Measurements from ENCODE around the gene BRD7. TPM values are rescaled to one million over a fixed set of nuclear protein-coding genes. Genes with fewer than 3 reads are reported as not detected.
A peak's percentile ranks its signal among the peaks of the same experiment; 100 is the strongest.

Gene BRD7
- total and polyA plus RNA-seq, 2 donors (not counting 1 experiment from before 2014, with no cell fraction given) = 29.8 to 64.5 TPM

DNA sequence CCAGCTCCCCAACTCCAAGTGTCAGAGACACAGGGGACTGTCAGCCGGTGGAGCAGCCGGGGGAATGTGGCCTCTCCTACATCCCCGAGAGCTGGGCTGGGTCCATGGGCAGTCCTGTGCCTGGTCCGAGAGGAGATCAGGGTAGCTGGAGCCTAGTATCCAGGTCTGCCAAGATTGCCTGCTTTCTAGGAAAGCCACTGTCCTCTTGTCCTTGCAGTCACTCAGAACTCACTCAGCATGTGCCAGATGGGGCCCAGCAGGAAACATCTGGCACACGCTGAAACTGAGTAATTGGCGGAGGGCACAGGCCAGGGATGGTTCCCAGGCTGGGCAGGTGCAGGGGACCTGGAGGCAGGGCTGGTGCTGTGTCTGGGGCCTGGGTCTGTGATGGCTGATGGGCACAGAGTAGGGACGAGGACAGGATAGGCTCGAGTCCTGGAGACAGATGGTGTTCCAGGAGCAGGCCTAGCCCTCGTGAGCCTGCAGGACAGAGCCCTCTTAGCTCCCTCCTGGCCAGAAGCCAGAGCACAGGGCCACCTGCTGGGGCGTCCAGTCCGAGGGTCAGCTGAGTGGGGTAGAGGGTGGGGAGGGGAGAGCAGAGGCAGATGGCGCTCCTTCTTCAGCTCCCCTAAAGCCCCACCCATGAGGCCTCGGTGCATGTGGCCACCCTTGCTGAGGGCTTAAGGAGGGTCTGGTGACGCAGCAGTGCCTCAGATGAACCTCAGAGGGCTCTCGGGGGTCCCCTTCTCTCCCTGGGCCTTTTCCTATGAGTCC, 71.3 kb downstream of the BRD7 start:
- Histone ChIP-seq H3K27me3 (replicated peaks in 1 of 4; ENCODE audit: control extremely low read depth in 1 of 4, control insufficient read depth in 3 of 4, insufficient read depth in 4 of 4, low read length in 3 of 4) (no peaks in the 10 kb centered on the region), H3K27ac (ENCODE audit: low read length in 2 of 2) (peak overlapping the region in 1 of 2 donors; percentile 48), H3K9ac (ENCODE audit: low read length) (no peak overlapping the region), H2AFZ (ENCODE audit: insufficient read depth, low read depth, low read length, poor library complexity, severe bottlenecking) (no peak overlapping the region), H3K4me2 (replicated peaks; ENCODE audit: low read depth, low read length, poor library complexity, severe bottlenecking) (no peak overlapping the region), H3K4me3 (ENCODE audit: control extremely low read depth in 1 of 5, extremely low read depth in 1 of 5, insufficient read depth in 1 of 5, low read depth in 2 of 5, low read length in 4 of 5) (no peak overlapping the region), H4K20me1 (ENCODE audit: control insufficient read depth, insufficient read depth, low read length, poor library complexity, severe bottlenecking) (peaks cover 46% of the 10 kb centered on the region), H3K4me1 (ENCODE audit: control insufficient read depth in 2 of 2, insufficient read depth in 2 of 2, low read length in 2 of 2) (no peaks in the 10 kb centered on the region), H3K79me2 (ENCODE audit: control insufficient read depth, insufficient read depth, low read length) (peaks cover 35% of the 10 kb centered on the region), H3K36me3 (replicated peaks in 1 of 2; ENCODE audit: control extremely low read depth in 1 of 2, control insufficient read depth in 1 of 2, extremely low read depth in 1 of 2, insufficient read depth in 2 of 2, low read length in 1 of 2) (peaks cover 3 to 90% of the 10 kb centered on the region in 2 experiments), H3K9me3 (ENCODE audit: control extremely low read depth in 1 of 3, control insufficient read depth in 2 of 3, insufficient read depth in 1 of 3, low read length in 2 of 3) (peaks cover 0 to 3% (median 0%) of the 10 kb centered on the region in 3 donors)
- POLR2A ChIA-PET = no interaction called here
- no peaks in the 10 kb centered on the region for H3K9me3 Mint-ChIP-seq (ENCODE audit: insufficient read depth)
- no peak for DNase-seq
- TF ChIP-seq, protein P1, sequence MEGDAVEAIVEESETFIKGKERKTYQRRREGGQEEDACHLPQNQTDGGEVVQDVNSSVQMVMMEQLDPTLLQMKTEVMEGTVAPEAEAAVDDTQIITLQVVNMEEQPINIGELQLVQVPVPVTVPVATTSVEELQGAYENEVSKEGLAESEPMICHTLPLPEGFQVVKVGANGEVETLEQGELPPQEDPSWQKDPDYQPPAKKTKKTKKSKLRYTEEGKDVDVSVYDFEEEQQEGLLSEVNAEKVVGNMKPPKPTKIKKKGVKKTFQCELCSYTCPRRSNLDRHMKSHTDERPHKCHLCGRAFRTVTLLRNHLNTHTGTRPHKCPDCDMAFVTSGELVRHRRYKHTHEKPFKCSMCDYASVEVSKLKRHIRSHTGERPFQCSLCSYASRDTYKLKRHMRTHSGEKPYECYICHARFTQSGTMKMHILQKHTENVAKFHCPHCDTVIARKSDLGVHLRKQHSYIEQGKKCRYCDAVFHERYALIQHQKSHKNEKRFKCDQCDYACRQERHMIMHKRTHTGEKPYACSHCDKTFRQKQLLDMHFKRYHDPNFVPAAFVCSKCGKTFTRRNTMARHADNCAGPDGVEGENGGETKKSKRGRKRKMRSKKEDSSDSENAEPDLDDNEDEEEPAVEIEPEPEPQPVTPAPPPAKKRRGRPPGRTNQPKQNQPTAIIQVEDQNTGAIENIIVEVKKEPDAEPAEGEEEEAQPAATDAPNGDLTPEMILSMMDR (IDR thresholded peaks at IDR 0.05) = no peak
- TF ChIP-seq EZH2 (IDR thresholded peaks at IDR 0.05; ENCODE audit: borderline replicate concordance, insufficient read depth, low read depth, low read length, poor library complexity, severe bottlenecking) = no peak
- H3K27me3 Mint-ChIP-seq = no peaks in the 10 kb centered on the region
- H3K27ac Mint-ChIP-seq = peak overlapping the region; percentile 54
- 61% methylated on average over 11 of the region's 15 CpGs for WGBS (ENCODE audit: insufficient coverage)
- CTCF ChIA-PET = interaction anchor here (0.6 to 1.9 kb wide), 3 partner anchors 16 to 57 kb away, joined by 3 to 5 read pairs (median 3); no protein-coding TSS in a partner anchor
- intact Hi-C loops (cut with micrococcal nuclease) = no loop called here
- no peak overlapping the region for H3K4me3 Mint-ChIP-seq
- peaks cover 8% of the 10 kb centered on the region for H3K4me1 Mint-ChIP-seq
- ATAC-seq (ENCODE audit: low read depth) = no peak

DNA sequence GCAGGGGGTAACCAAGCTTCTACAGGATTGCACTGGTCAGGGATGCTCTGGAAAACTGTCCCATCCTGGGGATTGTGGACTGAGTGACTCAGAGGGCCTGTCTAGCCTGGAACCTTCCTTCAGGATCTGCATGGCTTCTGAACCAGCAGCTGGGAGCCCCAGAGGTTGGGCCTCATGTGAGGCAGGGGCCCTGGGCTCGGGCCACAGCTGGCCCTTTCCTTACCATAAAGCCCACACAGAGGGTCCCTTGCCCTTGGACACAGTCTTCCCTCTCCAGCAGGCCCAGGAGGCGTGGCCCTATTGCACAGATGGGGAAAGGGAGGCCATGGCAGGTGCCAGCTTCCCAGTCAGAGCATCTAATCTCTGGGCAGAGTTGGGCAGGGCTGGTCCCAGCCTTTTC, 72.0 kb downstream of the BRD7 start:
- Histone ChIP-seq H2AFZ (ENCODE audit: insufficient read depth, low read depth, low read length, poor library complexity, severe bottlenecking) (no peak overlapping the region), H3K9me3 (ENCODE audit: control extremely low read depth in 1 of 3, control insufficient read depth in 2 of 3, insufficient read depth in 1 of 3, low read length in 2 of 3) (peaks cover 0 to 3% (median 0%) of the 10 kb centered on the region in 3 donors), H3K4me1 (ENCODE audit: control insufficient read depth in 2 of 2, insufficient read depth in 2 of 2, low read length in 2 of 2) (no peaks in the 10 kb centered on the region), H3K27ac (ENCODE audit: low read length in 2 of 2) (peak overlapping the region in 1 of 2 donors; percentile 48), H3K36me3 (replicated peaks in 1 of 2; ENCODE audit: control extremely low read depth in 1 of 2, control insufficient read depth in 1 of 2, extremely low read depth in 1 of 2, insufficient read depth in 2 of 2, low read length in 1 of 2) (peaks cover 3 to 92% of the 10 kb centered on the region in 2 experiments), H3K4me2 (replicated peaks; ENCODE audit: low read depth, low read length, poor library complexity, severe bottlenecking) (no peak overlapping the region), H4K20me1 (ENCODE audit: control insufficient read depth, insufficient read depth, low read length, poor library complexity, severe bottlenecking) (peaks cover 48% of the 10 kb centered on the region), H3K27me3 (replicated peaks in 1 of 4; ENCODE audit: control extremely low read depth in 1 of 4, control insufficient read depth in 3 of 4, insufficient read depth in 4 of 4, low read length in 3 of 4) (no peaks in the 10 kb centered on the region), H3K9ac (ENCODE audit: low read length) (no peak overlapping the region), H3K79me2 (ENCODE audit: control insufficient read depth, insufficient read depth, low read length) (peaks cover 42% of the 10 kb centered on the region), H3K4me3 (ENCODE audit: control extremely low read depth in 1 of 5, extremely low read depth in 1 of 5, insufficient read depth in 1 of 5, low read depth in 2 of 5, low read length in 4 of 5) (no peak overlapping the region)
- Mint-ChIP-seq H3K27me3 (no peaks in the 10 kb centered on the region), H3K9me3 (ENCODE audit: insufficient read depth) (no peaks in the 10 kb centered on the region), H3K4me3 (no peak overlapping the region), H3K27ac (peak overlapping the region; percentile 6), H3K4me1 (peaks cover 8% of the 10 kb centered on the region)
- WGBS (ENCODE audit: insufficient coverage) = 82% methylated on average over 2 of the region's 2 CpGs
- POLR2A ChIA-PET = no interaction called here
- ATAC-seq (ENCODE audit: low read depth) (no peak), DNase-seq (no peak)
- TF ChIP-seq, protein P1 (IDR thresholded peaks at IDR 0.05) = no peak
- TF ChIP-seq EZH2 (IDR thresholded peaks at IDR 0.05; ENCODE audit: borderline replicate concordance, insufficient read depth, low read depth, low read length, poor library complexity, severe bottlenecking) = no peak
- CTCF ChIA-PET = interaction anchor here (0.6 to 1.9 kb wide), 2 partner anchors 15 to 33 kb away, joined by 3 to 5 read pairs; no protein-coding TSS in a partner anchor
- intact Hi-C loops (cut with micrococcal nuclease) = no loop called here
